GM12874 (cell line): ENCODE measurements around the gene MIER2.

Source experiments
- TF ChIP-seq, protein P1 (sequence below): IDR thresholded peaks from 2 replicates; pipeline ENCODE4 v1.5.1; 2011; ENCODE audit warnings: low read depth, mild to moderate bottlenecking, control low read depth, low read length, moderate library complexity; ENCODE audit not compliant: insufficient read depth

Gene MIER2

DNA sequence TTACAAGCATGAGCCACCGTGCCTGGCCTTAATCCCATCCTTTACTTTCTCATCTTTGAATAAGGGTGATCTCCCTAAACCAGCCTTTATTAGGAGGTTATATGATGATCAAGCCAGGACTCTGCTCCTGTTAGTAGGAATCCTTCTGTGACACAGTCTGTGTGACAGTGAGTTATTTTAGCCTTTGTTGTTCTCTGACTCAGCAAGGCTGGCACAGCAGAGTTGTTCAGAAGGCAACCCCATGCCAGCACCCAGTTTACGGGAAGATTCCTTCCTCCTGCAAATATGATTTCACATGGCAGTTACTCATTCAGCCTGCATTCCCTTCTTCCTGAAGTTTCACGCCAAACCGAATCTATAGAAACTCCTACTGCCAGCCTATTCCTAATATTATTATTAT lies 10.5 kb upstream of the MIER2 start:
- TF ChIP-seq, protein P1, sequence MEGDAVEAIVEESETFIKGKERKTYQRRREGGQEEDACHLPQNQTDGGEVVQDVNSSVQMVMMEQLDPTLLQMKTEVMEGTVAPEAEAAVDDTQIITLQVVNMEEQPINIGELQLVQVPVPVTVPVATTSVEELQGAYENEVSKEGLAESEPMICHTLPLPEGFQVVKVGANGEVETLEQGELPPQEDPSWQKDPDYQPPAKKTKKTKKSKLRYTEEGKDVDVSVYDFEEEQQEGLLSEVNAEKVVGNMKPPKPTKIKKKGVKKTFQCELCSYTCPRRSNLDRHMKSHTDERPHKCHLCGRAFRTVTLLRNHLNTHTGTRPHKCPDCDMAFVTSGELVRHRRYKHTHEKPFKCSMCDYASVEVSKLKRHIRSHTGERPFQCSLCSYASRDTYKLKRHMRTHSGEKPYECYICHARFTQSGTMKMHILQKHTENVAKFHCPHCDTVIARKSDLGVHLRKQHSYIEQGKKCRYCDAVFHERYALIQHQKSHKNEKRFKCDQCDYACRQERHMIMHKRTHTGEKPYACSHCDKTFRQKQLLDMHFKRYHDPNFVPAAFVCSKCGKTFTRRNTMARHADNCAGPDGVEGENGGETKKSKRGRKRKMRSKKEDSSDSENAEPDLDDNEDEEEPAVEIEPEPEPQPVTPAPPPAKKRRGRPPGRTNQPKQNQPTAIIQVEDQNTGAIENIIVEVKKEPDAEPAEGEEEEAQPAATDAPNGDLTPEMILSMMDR: no peak

DNA sequence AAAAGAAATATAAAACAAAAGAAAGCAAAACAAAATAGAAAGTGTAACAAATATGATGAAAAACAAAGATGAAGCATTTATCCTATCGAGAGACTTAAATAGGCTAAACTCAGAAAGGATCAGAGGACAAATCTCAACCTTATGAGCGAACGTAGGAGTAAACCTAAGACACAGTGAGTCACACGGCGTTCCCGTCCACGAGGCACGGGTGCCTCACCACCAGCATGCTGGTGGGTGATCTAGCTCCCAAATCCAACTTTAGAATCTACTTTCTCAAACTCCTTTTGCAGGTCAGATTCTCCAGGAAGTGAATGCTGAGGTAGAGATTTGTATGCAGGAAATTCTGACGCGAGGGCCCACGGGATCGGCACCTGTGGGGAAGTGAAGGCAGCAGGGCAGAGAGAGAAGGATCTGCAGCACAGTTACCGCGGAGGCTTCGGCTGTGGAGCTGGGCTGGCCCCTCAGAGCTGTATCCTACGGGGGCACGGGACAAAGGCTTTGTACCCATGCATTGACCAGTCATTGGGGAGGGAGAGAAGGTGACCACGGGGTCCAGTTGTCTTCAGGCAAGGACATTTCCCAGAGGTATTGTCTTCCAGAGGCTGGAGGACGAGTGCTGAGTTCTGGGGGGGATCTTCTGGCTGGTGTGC lies 7.5 kb upstream of the MIER2 start:
- TF ChIP-seq, protein P1: no peak

DNA sequence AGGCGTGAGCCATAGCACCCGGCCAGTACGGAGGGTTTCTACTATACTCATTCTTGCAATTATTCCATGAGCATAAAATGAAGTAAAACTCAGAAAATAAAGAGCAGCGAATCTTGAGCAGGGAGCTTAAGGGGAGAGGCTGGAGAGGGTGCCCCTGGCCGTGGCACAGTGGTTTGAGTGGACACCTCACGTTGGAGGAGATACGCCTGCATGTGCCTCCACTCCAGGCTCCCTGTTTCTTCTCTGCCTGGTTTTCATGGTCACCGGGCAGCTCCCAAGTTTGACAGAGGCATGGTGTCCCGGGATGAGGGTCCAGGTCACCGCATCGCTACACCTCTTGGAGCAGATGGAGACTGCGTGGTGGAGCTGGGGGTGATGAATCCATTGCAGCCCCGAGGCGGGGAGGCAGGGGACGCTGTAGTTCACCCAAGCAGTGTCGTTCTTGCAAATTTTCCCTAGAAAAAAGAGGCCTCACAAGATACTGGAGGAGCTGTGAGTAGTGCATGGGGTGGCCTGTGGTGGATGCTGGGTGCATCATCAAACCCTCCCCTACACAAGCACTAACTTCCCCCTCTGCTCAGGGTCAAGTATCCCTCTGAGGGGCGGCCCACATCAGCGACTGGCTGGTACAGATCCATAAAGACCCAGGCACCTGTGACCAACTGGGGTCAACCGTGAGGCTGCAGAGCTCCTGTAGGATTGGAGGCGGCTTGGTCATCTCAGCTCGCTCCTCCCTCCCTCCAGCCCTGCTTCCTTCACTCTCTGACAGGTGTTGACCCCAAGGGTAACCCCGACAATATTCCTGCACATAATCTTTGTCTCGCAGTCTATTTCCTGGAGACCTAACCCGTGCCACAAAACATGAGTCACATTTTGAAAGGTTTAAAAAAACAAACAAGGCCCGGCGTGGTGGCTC lies 3.6 kb upstream of the MIER2 start:
- TF ChIP-seq, protein P1: no peak

DNA sequence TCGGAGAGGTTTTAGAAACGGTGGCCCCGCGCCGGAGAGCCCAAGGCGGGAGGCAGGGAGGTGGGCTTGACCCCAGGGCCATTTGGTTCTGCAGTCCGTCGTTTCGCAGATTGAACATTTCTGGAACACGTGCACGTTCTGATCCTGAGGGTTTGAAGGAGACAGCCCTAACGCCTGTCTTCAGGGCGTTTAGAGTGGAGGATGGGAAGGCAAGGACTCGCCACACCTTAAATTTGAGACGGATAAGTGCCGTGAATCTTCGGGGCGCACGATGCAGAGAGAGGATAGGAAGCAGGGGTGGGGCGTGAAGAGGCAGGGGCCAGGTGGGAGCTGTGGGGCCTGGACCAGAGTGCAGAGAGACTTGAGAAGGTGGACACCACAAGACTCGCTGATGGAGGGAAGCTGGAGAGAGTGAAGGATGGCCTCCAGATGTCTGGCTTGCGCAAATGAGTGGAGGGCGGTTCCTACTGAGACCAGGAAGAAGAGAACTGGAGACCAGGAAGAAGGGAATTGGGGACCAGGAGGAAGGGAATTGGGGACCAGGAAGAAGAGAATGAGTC lies 804 bp upstream of the MIER2 start:
- TF ChIP-seq, protein P1: no peak

DNA sequence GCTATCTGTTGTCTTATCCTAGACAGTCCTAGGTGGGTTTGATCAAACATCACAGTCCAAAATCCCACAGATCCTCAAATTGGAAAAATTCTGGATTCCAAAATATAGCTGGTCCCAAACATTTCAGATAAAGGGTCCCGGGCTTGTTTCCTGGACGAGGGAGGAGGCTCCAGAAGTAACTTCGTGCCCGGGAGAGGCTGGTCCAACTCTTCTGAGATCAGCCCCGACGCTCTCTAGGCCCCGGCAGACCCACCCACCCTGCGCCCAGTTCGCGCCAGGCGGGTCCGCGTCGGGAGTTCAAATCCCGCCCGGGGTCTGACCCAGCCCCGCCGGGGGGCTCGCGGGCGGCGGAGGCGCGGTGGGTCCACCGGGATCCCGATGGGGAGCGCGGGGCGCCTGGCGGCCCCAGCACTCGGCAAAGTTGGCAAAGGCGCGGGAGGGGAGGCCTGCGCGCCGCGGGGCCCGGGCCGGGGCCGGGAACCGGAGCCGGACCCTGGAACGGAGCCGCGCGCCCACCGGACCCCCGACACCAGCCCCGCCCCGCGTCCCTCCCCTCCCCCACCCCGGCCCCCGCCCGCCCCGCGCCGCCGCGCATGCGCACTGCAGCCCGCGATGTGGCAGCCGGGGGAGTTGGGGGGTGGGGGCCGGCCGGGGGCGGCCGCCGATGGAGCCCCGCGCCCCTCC lies 513 bp downstream of the MIER2 start:
- TF ChIP-seq, protein P1: no peak

DNA sequence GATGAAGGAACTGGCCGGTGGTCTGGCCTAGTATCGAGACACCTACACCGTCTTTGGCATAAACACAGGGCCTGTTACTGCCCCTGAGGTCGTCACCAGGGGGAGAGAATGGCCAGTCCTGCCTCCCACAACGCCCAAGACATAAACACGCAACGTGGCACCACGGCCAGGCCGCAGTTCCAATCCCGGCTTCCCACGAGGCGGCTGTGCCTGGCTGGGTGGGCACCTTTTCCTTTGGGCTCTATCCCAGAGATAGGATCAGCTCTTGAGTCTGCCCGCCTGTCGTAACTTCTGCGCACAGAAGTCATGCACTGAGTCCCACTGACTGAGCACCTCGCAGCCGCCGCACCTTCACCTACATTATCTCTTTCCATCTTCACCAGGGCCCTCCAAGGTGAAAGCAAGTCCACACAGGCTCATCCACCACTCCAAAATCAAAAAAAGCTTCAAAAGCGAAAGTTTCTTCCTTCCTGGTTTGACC lies 1.1 kb downstream of the MIER2 start:
- TF ChIP-seq, protein P1: no peak
